ENCODE measurements around the gene C6orf89. TPM values are rescaled to one million over a fixed set of nuclear protein-coding genes. Genes with fewer than 3 reads are reported as not detected.
A peak's percentile ranks its signal among the peaks of the same experiment; 100 is the strongest.

The C6orf89 gene
- total RNA-seq, 2 experiments from 2014 or later, result 32.1 to 32.7 TPM

GRCh38 chr6:36955671-36956445 is 70.1 kb downstream of the C6orf89 start:
- H3K36me3 Mint-ChIP-seq, result no peaks in the 10 kb centered on the region
- DNase-seq, result no peak
- peaks cover 31% of the 10 kb centered on the region for H3K4me1 Mint-ChIP-seq
- H3K27ac Mint-ChIP-seq, result no peak overlapping the region
- H3K9me3 Mint-ChIP-seq, result no peaks in the 10 kb centered on the region
- no peaks in the 10 kb centered on the region for H3K27me3 Mint-ChIP-seq
- H3K4me3 Mint-ChIP-seq, result no peak overlapping the region

GRCh38 chr6:36956446-36956820 is 70.7 kb downstream of the C6orf89 start:
- Mint-ChIP-seq H3K4me1 (peaks cover 36% of the 10 kb centered on the region), H3K36me3 (no peaks in the 10 kb centered on the region), H3K9me3 (no peaks in the 10 kb centered on the region), H3K27ac (no peak overlapping the region), H3K27me3 (no peaks in the 10 kb centered on the region), H3K4me3 (no peak overlapping the region)
- DNase-seq, result no peak

- DNase-seq, result no peak
- H3K4me1 Mint-ChIP-seq, result peaks cover 43% of the 10 kb centered on the region
- H3K27ac Mint-ChIP-seq, result no peak overlapping the region
- H3K36me3 Mint-ChIP-seq, result no peaks in the 10 kb centered on the region
- no peak overlapping the region for H3K4me3 Mint-ChIP-seq
- no peaks in the 10 kb centered on the region for H3K9me3 Mint-ChIP-seq
- H3K27me3 Mint-ChIP-seq, result no peaks in the 10 kb centered on the region
Measured at GRCh38 chr6:36957773-36958271, 72.1 kb downstream of the C6orf89 start.

- Mint-ChIP-seq H3K27ac (no peak overlapping the region), H3K9me3 (no peaks in the 10 kb centered on the region), H3K4me3 (no peak overlapping the region), H3K36me3 (no peaks in the 10 kb centered on the region), H3K27me3 (no peaks in the 10 kb centered on the region), H3K4me1 (peaks cover 49% of the 10 kb centered on the region)
- DNase-seq, result no peak
Measured at GRCh38 chr6:36958775-36959554, 73.2 kb downstream of the C6orf89 start.

GRCh38 chr6:36959555-36960250 is 74.0 kb downstream of the C6orf89 start:
- H3K9me3 Mint-ChIP-seq, result no peaks in the 10 kb centered on the region
- peaks cover 46% of the 10 kb centered on the region for H3K4me1 Mint-ChIP-seq
- H3K27me3 Mint-ChIP-seq, result no peaks in the 10 kb centered on the region
- no peak overlapping the region for H3K27ac Mint-ChIP-seq
- no peak overlapping the region for H3K4me3 Mint-ChIP-seq
- no peak for DNase-seq
- H3K36me3 Mint-ChIP-seq, result no peaks in the 10 kb centered on the region

GRCh38 chr6:36961441-36962435 is 76.0 kb downstream of the C6orf89 start:
- Mint-ChIP-seq H3K9me3 (no peaks in the 10 kb centered on the region), H3K27me3 (no peaks in the 10 kb centered on the region), H3K27ac (no peak overlapping the region), H3K4me3 (no peak overlapping the region), H3K4me1 (peaks cover 34% of the 10 kb centered on the region), H3K36me3 (peaks cover 3% of the 10 kb centered on the region)
- DNase-seq, result no peak

- peaks cover 36% of the 10 kb centered on the region for H3K4me1 Mint-ChIP-seq
- peak; percentile 72 for DNase-seq
- peak overlapping the region; percentile 9 for H3K27ac Mint-ChIP-seq
- no peaks in the 10 kb centered on the region for H3K9me3 Mint-ChIP-seq
- peak overlapping the region; percentile 56 for H3K4me3 Mint-ChIP-seq
- H3K36me3 Mint-ChIP-seq, result peaks cover 3% of the 10 kb centered on the region
- H3K27me3 Mint-ChIP-seq, result no peaks in the 10 kb centered on the region
Measured at GRCh38 chr6:36962874-36963273, 77.1 kb downstream of the C6orf89 start.

GRCh38 chr6:36963451-36964290 is 77.9 kb downstream of the C6orf89 start:
- Mint-ChIP-seq H3K27me3 (no peaks in the 10 kb centered on the region), H3K9me3 (no peaks in the 10 kb centered on the region), H3K27ac (no peak overlapping the region), H3K4me3 (no peak overlapping the region), H3K36me3 (peaks cover 10% of the 10 kb centered on the region), H3K4me1 (peaks cover 36% of the 10 kb centered on the region)
- no peak for DNase-seq

- H3K4me3 Mint-ChIP-seq, result no peak overlapping the region
- peaks cover 12% of the 10 kb centered on the region for H3K36me3 Mint-ChIP-seq
- H3K27ac Mint-ChIP-seq, result no peak overlapping the region
- DNase-seq, result no peak
- no peaks in the 10 kb centered on the region for H3K9me3 Mint-ChIP-seq
- H3K27me3 Mint-ChIP-seq, result no peaks in the 10 kb centered on the region
- H3K4me1 Mint-ChIP-seq, result peaks cover 36% of the 10 kb centered on the region
Measured at GRCh38 chr6:36964349-36964748, 78.6 kb downstream of the C6orf89 start.

- no peak overlapping the region for H3K27ac Mint-ChIP-seq
- H3K9me3 Mint-ChIP-seq, result no peaks in the 10 kb centered on the region
- no peak overlapping the region for H3K4me3 Mint-ChIP-seq
- no peak for DNase-seq
- peaks cover 36% of the 10 kb centered on the region for H3K4me1 Mint-ChIP-seq
- H3K36me3 Mint-ChIP-seq, result peaks cover 12% of the 10 kb centered on the region
- H3K27me3 Mint-ChIP-seq, result no peaks in the 10 kb centered on the region
Measured at GRCh38 chr6:36964908-36965307, 79.2 kb downstream of the C6orf89 start.

- H3K27ac Mint-ChIP-seq, result no peak overlapping the region
- H3K27me3 Mint-ChIP-seq, result no peaks in the 10 kb centered on the region
- H3K4me1 Mint-ChIP-seq, result peaks cover 26% of the 10 kb centered on the region
Measured at GRCh38 chr6:36967301-36967700, 81.5 kb downstream of the C6orf89 start.

GRCh38 chr6:36967757-36968156 is 82.0 kb downstream of the C6orf89 start:
- Mint-ChIP-seq H3K4me1 (peaks cover 21% of the 10 kb centered on the region), H3K4me3 (no peak overlapping the region), H3K36me3 (peaks cover 12% of the 10 kb centered on the region), H3K27ac (peak overlapping the region; percentile 55), H3K9me3 (no peaks in the 10 kb centered on the region), H3K27me3 (no peaks in the 10 kb centered on the region)
- DNase-seq, result no peak

More at GRCh38 chr6:36967301-36967700, 81.5 kb downstream of the C6orf89 start:
- no peak overlapping the region for H3K4me3 Mint-ChIP-seq
- H3K9me3 Mint-ChIP-seq, result no peaks in the 10 kb centered on the region
- DNase-seq, result no peak
- H3K36me3 Mint-ChIP-seq, result peaks cover 12% of the 10 kb centered on the region

GRCh38 chr6:36968266-36968977 is 82.7 kb downstream of the C6orf89 start:
- Mint-ChIP-seq H3K4me3 (no peak overlapping the region), H3K36me3 (peaks cover 12% of the 10 kb centered on the region), H3K27me3 (no peaks in the 10 kb centered on the region), H3K4me1 (peaks cover 14% of the 10 kb centered on the region), H3K9me3 (no peaks in the 10 kb centered on the region), H3K27ac (peak overlapping the region; percentile 55)
- no peak for DNase-seq

All from activated naive CD8-positive, alpha-beta T cell treated with anti-CD3 and anti-CD28 coated beads for 36 hours (primary cell).